HT-29 (cell line): ENCODE measurements around the gene RARRES1. TPM values are rescaled to one million over a fixed set of nuclear protein-coding genes. Genes with fewer than 3 reads are reported as not detected.

ENCODE experiments used
- DNase-seq: peaks from one replicate; pipeline ENCODE4 v3.0.0-alpha.2; 2015; ENCODE audit warnings: low spot score
- total RNA-seq: library from RNA; depleted of rRNA; stranded (reverse); fragments of >200 nt; shearing (Covaris generic); gene quantifications from 2 replicates; pipeline ENCODE4 v1.2.3, GENCODE V29; 2014

The RARRES1 gene
- total RNA-seq, 1 experiment from 2014 or later: 102 TPM

DNA sequence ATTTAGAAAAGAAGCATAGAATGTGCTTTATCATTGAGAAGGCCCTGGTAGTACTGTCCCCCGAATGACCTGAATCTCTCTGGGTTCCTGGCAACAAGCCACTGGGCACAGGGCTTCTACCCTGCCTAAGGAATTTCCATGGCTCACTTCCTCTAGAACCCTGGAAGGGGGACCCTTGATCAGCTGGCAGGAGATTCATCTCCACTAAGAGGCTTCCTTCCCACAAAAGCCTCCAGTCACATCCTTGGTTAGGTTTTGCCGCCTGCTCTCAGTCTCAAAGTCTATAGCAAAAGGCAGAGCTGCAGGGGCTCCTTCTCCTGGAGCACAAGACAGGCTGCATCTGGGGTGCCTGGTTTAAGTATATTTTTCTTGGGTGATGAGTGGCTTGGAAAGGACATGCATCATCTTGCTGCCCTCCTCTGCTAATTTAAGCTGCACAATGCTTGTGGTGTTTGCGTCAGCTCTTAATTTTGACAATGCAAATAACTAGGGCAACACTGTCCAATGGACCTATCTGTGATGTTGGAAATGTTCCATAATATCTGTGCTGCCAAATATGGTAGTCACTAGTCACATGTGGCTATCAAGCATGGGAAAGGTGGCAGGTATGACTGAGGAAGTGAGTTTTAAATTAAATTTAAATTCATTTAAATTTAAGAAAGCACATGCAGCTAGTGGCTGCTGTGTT is 33.4 kb upstream of the RARRES1 start:
- DNase-seq: no peak

DNA sequence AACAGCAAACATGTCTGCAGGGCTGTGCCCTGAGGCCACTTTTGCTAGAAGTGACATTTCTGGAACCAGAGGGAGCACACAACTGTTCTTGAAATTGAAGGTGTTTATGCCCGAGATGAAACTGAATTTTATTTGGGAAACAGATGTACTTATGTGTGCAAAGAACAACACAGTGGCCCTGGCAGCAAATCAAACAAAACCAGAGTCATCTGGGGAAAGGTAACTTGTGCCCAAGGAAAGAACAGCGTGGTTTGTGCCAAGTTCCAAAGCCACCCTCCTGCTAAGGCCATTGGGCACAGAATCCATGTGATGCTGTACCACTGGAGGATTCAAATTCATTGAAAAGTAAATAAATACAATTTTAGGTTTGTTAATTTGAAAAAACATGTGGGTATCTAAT is 31.2 kb upstream of the RARRES1 start:
- DNase-seq: no peak

DNA sequence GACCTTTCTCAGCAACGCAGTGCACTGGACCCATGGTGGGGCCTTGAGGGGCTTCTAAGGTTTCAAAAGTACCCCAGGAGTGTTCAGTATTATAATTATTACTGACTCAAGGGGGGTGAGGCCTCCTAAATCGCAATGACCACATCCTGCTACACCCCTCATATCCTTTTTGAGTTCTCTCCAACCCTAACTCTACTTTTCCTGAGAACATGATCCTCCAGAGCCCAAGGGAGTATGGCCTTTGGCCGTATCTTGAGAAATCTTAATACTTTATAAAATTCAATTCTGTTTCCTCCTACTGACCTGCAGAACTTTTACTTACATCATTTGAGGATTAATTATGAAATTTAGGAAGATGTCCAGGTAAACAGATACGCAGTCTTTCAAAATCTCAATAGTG is 30.4 kb upstream of the RARRES1 start:
- no peak for DNase-seq

DNA sequence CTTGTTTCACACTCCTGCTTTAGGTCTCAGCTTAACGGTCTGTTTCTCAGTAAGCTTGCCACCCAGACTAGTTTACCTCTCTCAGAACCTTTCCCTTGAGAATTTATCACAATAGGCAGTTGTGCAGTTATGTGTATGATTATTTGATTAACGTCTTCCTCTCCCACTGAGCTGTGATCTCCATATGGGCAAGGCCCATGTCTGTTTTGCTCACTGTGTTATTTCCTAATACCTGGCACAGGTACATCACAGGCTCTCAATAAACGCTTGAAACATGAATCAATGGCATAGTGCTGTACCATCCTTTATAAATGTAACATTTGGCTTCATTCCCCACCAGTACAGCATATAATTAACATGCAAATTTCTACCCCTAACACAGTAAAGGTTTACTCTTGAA is 29.1 kb upstream of the RARRES1 start:
- DNase-seq: no peak

DNA sequence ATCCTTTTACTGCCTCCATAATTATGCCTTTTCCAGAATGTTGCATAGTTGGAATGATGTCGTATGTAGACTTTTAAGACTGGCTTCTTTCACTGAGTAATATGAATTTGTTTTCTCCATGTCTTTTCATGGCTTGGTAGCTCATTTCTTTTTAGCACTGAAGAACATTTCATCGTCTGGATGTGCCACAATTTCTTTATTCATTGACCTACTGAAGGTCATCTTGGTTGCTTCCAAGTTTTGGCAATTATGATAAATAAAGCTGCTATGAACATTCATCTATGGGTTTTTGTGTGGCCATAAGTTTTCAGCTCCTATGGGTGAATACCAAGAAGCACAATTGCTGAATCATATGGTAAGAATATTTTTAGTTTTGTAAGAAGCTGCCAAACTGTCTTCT is 23.2 kb upstream of the RARRES1 start:
- DNase-seq: no peak

DNA sequence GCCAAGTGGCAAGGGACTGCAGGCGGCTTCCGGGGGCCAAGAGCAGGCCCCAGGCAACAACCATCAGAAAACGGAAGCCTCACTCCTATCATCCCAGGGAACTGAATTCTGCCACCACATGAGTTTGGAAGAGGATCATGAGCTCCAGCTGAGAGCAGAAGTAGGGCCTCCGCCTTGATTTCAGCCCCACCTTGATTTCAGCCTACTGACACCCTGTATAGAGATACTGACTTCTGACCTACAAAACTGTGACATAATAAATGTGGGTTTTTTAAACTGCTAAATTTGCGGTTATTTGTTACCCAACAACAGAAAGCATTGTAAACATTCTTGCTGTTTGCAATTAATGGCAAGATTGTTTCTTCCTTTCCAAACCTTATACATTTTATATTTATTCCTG is 21.6 kb upstream of the RARRES1 start:
- no peak for DNase-seq

DNA sequence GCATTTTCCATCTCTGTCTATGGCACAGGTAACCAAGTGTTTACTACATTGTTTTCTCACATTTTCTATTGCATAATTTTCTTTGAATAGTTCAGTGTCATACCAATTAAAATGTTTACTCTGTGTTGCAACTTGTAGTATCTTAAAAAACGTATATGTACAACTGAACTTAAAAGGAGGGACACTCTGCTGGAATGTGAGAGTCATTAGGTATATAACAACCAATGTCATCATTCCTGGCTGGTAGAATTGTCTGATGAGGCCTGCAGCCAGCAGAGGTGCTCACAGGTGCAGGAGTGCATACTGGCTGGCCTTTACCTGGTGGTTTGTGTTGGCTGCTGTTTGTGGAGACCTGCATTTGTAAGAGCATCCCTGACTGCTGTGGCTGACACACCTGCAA is 19.1 kb upstream of the RARRES1 start:
- DNase-seq: no peak

DNA sequence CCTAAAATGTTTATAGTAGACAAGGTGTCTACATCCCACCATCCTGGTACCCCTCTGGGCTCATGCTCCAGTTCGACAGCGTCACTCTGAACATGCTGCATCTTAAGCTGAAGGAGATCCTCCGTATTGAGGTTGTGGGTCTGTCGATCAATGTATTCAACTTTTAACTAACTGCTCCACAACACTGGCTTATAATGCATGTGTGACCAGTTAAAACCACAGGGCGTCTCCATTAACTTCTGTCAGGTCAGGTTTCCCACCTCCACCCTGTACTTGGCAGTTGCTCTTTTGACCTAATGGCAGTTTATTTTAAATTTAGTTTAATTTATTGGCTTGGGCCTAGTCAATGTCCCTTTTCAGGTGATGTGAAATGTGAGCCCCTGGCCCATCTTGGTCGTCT is 17.8 kb upstream of the RARRES1 start:
- DNase-seq: no peak

DNA sequence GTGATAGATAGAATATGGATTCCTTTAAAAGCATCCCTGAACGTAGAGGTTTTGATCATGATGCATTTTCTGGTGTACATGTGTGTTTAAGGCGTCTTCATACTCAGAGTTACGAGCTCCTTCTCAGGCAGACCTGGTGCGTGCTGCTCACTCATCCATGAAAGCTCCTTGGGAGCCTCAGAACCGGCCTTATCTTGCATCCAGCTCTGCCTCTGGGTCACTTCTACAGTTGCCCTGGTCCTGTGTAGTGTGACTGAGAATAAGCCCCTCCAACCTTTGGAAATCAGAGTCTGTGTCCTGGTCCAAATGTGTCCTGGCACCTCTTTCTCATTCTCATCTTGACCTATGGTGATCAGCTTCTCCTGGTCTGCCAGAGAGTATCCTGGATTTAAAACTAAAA is 17.3 kb upstream of the RARRES1 start:
- no peak for DNase-seq

DNA sequence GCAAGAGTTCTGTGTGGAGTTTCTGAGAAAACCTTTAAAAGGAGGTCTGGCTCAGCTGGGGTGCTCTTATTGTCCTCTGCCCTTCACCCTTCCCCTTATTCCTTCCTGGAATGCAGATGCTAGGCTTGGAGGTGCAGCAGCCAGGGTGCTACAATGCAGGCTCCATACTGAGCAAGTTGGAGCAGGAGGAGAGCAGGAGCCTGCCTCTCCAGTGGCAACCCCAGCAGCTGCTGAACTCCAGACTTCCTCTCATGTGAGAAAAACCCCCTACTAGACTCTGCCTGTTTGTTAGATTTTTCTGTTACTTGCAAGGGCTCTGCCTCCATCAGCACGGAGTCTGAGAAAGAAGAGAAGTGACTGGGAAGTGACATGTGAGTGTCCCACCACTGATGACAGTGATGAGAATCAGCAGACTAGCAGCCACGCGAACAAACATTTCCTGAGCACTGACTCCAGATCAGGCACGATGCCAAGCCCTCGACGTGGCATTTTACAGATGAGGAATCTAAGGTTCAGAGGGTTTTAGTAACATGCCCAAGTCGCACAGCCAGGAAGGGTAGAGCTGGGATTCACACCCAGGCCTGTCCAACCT is 16.1 kb upstream of the RARRES1 start:
- DNase-seq: no peak

DNA sequence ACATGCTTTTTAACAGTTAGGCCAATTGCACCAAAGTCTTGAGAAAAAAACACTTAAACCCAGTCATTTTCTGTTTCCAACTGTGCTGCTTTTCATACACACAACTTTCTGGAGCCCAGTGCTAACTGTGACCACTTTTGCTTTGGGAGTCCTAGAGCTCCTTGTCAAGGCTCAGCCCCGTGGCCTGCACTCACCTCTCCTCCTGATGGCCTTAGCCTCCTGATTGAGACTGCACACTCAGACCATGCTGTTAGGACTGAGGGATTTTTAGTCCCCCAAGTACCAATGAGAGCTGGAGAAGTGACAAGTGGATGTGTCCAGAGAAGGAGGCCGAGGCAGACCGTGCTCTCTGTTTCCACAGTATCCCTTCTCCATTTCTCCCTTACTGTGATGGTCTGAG is 15.2 kb upstream of the RARRES1 start:
- DNase-seq: no peak

DNA sequence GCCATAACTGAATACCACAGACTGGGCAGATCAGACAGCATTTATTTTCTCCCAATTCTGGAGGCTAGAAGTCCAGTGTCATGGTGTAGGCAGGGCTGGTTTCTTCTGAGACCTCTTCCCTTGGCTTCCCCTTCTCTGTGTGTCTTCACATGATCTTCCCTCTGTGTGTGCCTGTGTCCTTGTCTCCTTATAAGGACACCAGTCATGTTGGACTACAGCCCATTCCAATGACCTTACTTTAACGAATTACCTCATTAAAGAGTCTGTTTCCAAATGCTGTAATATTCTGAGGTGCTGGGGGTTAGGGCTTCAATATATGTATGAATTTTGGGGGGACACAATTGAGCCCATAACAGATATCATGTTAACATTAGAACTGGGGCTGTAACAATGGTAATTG is 13.3 kb upstream of the RARRES1 start:
- DNase-seq: no peak

DNA sequence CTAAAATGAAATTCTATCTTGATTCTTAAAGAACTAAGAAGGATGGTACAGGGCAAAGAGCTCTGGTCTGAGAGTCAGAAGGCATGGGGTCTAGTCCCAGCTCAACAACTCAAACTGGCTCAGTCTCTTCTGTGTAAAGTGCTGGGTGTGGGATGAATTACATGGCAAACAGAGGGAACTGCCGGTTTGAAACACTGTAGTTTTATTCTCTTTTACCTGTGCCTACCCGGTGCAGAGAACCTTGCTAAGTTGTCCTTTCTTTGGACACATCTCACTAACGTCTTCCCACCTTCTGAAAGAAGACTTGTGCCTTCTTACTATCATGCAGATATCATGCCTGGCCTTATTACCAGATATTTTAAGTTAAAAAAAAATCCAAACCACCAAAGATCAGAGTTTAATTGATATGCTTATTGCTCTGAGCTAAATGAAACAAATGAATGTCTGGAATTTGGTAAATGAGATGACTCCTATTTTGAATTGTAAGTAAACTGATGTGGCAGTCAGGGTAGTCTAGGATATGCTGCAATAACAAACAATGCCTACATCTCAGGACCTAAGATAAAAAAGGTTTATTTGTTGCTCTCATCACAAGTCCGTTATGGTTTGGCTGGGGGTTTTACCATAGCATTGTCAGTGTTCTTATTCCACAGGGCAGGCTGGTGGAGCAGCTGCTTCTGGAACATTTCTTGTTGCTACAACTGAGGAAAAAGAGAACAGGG is 12.5 kb upstream of the RARRES1 start:
- no peak for DNase-seq

DNA sequence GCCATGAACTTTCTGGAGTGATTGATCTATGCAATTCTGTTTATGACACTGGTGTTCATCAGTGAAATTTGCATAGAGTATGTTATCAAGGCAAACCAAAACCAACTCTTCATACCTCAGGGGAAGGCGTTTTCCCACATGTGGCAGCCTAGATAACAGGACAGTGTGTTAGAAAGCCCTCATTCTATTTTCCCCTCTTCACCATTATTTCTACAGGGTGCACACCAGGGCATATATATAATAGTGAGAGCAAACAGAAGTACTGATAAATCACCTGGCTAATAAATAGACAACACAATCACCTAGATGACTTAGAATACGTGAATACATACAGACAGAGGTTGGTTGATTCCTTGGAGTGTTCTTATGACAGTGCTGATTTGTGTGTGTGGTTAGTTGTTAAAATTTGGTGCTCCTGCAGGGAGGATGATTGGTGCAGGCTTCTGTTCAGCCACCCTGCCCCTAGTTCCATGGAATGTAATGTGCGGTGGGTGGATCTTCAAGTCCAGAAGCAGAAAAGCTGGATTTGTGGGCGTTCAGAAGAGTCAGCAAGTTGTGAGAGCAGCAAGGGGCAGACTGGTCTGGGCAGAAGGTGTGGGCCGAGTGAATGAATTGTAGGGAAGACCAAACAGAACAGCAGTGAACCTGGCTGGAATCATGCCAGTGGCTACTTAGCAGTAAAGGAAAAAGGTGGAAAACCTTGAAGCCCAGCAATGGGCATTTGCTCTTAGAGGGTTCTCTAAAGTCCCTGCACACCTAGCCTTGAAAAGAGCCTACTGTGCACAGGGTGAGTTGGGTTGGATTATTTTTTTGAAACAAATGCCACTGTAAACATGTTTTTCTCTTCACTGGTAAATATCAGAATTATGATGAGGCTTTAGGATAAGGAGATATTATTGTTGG is 11.7 kb upstream of the RARRES1 start:
- peak; percentile 41 for DNase-seq

DNA sequence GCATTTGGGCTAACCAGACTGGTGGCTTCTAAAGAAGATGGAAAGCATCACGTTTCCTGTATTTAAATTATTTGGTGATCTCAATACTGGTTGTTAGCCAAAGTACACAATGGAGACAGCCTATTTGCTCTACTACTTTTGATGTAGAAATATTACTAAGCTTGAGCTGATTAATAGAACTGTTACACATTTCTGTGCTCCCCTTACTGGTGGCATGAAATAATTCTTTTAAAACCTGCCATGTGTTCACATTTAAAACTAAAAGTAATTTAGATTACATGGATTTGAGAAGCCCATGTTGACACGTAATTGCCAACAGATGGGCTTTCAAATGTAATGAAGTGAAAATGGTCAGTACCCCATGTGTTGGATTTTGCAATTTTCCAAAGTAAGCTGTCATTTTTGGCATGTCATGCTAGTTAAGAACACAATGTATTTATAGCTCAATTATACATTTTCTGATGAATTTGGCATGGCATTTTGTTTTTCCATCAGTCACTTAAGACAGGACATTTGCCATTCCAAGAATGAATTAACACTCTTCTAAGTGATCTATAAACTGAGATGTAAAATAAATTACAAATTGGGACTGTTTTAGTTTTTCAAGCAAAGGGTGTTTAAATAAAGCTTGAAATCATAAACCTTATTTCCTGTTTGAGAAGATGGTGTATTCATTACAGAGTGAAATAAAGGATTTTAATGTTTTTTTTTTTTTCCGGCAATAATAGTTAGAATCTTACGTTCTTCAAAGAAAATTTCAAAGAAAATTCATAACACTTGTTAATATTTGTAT is 10.8 kb upstream of the RARRES1 start:
- no peak for DNase-seq

DNA sequence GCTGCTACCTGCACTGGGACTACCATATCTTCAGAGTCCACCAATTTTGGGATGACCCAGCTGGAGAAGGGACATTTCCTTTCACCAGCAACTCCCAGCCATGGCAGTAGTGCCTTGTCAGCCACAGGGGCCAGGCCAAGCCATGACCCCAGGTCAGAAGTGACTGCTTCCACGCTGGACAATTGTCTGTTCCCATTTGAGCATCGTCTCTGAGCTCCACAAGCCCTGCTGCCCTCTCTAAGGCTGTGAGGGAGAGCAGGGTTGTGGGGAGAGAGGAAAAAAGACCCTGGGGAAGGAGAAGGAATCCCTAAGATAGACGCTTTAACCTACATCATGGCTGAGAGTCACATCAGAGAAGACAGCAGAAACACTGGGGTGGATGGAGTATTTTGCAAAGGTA is 7.4 kb upstream of the RARRES1 start:
- DNase-seq: no peak

DNA sequence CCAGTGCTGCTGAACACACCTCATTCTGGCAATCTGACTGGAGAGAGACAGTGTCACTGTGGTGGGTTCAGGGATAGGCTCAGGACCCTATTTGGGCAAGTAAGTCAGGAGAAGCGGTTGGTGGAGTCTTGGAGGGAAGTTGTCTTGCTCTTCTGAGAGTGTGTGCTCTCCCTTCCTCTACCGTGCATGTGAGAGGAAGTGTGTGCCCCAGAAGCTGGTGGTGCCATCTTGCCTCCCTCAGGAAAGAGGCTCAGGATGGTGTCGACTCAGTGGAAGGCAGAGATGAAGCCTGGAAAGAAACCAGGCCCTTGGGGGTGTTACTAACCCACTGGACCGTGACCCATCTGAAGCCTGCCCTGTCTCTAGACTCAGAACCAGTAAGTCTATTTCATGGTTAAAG is 6.8 kb upstream of the RARRES1 start:
- no peak for DNase-seq

DNA sequence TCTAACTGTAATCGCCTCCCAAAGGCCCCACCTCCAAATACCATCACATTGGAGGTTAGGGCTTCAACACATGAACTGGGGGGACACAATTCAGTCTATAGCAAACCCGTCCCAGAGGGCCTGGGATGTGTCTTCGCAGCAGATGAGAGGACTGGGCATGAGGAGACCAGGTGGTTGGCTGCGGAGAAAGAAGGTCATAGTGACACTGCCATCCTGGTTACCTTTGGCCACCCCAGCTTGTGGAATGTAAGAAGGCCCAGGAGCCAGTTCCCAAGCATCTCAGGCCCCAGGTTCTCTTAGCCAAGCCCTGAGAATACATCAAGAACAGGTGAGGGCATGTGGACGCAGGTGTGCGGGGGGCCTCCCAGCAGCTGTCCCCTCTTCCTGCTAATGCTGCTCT is 6.4 kb upstream of the RARRES1 start:
- DNase-seq: no peak

DNA sequence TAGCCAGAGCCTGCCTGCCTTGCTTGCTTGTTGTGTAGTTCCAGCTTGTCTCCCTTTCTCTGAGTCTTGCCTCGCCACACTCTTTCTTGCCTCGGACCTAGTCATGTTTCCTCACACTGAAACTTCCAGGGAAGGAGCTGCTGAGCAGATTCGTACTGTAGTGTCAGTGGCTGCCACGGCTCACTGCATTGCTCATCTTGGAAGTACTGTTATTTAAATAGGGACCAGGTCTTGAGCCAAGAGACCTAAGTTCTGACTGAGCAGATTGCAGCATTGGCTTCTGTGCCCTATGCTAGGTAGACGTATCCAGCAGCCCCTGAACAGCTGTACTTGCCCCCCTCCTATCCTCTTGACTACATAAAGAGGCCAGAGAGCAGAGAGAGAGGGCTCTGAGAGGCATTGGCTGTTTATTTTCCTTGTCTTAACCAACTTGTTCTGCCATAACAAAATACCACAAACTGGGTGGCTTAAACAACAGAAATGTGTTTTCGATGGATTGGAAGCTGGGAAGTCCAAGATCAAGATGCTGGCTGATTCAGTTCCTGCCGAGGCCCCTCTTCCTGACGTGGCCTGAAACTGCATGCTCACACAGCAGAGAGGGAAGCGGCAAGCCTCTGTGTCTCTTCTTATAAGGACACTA is 5.8 kb upstream of the RARRES1 start:
- DNase-seq: no peak

DNA sequence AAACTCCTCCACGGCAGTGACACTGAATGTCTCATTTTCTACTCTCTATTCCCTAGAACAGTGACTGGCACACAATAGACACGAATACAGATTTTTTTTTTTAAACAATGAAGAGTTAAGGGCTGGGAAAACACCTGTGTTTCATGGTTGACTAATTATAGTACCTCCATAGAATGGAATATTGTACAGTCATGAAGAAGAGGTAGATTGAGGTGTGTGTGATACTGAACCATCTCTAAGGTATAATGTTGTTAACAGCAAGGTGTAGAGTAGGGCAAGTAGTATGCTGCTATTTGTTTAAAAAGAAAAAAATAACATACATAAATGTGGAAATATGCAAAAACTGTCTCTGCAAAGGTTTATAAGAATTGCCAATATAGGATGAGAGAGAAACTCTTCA is 5.2 kb upstream of the RARRES1 start:
- no peak for DNase-seq
